PFSK-1 (cell line): ENCODE measurements around the gene BRINP3.

ENCODE experiments used
- POLR2AphosphoS5 ChIP-seq: IDR thresholded peaks from 2 replicates; pipeline ENCODE4 v1.6.1; 2012; ENCODE audit warnings: low read depth, mild to moderate bottlenecking, control low read depth, low read length, moderate library complexity
- SIN3A ChIP-seq: IDR thresholded peaks from 2 replicates; pipeline ENCODE4 v1.6.1; 2012; ENCODE audit warnings: mild to moderate bottlenecking, low read length, moderate library complexity, borderline replicate concordance; ENCODE audit not compliant: insufficient read depth
- TAF1 ChIP-seq: IDR thresholded peaks from 2 replicates; pipeline ENCODE4 v1.6.1; 2012; ENCODE audit warnings: low read length, control low read depth, borderline replicate concordance; ENCODE audit not compliant: insufficient read depth
- TF ChIP-seq, protein P1 (sequence below), 2 experiments: IDR thresholded peaks; 2 replicates each; pipeline versions ENCODE4 v1.6.1 to v1.8.0; 2011 to 2012; ENCODE audit warnings: low read depth in 2 of 2, low read length in 2 of 2, control low read depth in 1 of 2, inconsistent platforms in 1 of 2, mild to moderate bottlenecking in 1 of 2, moderate library complexity in 1 of 2; ENCODE audit not compliant: insufficient read depth in 1 of 2

DNA sequence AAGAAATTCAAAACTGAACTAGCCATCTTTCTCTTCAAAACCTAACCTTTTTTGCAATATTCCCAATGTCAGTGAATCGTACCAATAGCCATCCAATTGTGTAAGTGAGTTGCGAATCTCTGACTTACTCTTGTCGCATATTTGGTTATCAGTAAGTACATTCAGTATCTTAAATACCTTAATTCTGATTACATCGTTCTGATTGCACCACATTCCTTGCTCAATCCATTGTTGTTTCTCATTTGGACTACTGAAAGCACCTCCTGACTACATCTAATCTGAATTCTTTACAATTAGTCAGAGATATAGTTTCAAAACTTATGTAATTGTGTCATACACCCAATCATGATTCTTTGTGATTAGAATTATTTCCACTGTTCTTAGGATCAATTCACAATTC is 16.8 kb upstream of the BRINP3 start:
- TF ChIP-seq, protein P1, sequence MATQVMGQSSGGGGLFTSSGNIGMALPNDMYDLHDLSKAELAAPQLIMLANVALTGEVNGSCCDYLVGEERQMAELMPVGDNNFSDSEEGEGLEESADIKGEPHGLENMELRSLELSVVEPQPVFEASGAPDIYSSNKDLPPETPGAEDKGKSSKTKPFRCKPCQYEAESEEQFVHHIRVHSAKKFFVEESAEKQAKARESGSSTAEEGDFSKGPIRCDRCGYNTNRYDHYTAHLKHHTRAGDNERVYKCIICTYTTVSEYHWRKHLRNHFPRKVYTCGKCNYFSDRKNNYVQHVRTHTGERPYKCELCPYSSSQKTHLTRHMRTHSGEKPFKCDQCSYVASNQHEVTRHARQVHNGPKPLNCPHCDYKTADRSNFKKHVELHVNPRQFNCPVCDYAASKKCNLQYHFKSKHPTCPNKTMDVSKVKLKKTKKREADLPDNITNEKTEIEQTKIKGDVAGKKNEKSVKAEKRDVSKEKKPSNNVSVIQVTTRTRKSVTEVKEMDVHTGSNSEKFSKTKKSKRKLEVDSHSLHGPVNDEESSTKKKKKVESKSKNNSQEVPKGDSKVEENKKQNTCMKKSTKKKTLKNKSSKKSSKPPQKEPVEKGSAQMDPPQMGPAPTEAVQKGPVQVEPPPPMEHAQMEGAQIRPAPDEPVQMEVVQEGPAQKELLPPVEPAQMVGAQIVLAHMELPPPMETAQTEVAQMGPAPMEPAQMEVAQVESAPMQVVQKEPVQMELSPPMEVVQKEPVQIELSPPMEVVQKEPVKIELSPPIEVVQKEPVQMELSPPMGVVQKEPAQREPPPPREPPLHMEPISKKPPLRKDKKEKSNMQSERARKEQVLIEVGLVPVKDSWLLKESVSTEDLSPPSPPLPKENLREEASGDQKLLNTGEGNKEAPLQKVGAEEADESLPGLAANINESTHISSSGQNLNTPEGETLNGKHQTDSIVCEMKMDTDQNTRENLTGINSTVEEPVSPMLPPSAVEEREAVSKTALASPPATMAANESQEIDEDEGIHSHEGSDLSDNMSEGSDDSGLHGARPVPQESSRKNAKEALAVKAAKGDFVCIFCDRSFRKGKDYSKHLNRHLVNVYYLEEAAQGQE (IDR thresholded peaks at IDR 0.05; ENCODE audit: insufficient read depth in 1 of 2, low read depth in 2 of 2, low read length in 2 of 2), result no peak
- TF ChIP-seq POLR2AphosphoS5, result no peak
- TF ChIP-seq SIN3A, result no peak
- no peak for TF ChIP-seq TAF1
